ENCODE results near the gene DUT.

The DUT gene

GRCh38 chr15:48371550-48371949, 40.3 kb downstream of the DUT start:
- DNase-seq (ENCODE audit: low read depth), result no peak

- no peak for DNase-seq (ENCODE audit: low read depth)
These were observed 40.7 kb downstream of the DUT start for GRCh38 chr15:48371961-48372360.

- no peak for DNase-seq (ENCODE audit: low read depth)
These were observed 42.7 kb downstream of the DUT start for GRCh38 chr15:48373821-48374451.

- no peak for DNase-seq (ENCODE audit: low read depth)
These were observed 43.2 kb downstream of the DUT start for GRCh38 chr15:48374472-48374871.

- DNase-seq (ENCODE audit: low read depth), result no peak
These were observed 44.5 kb downstream of the DUT start for GRCh38 chr15:48375767-48376166.

- DNase-seq (ENCODE audit: low read depth), result no peak
These were observed 49.0 kb downstream of the DUT start for GRCh38 chr15:48380198-48380597.

GRCh38 chr15:48381861-48382260, 50.6 kb downstream of the DUT start:
- DNase-seq (ENCODE audit: low read depth), result no peak

- DNase-seq (ENCODE audit: low read depth), result no peak
These were observed 51.8 kb downstream of the DUT start for GRCh38 chr15:48383031-48383430.

- no peak for DNase-seq (ENCODE audit: low read depth)
These were observed 53.4 kb downstream of the DUT start for GRCh38 chr15:48384616-48385015.

- no peak for DNase-seq (ENCODE audit: low read depth)
These were observed 54.0 kb downstream of the DUT start for GRCh38 chr15:48385031-48385830.

- DNase-seq (ENCODE audit: low read depth), result no peak
These were observed 57.0 kb downstream of the DUT start for GRCh38 chr15:48388016-48388851.

- DNase-seq (ENCODE audit: low read depth), result no peak
These were observed 57.7 kb downstream of the DUT start for GRCh38 chr15:48388910-48389309.

- DNase-seq (ENCODE audit: low read depth), result no peak
These were observed 58.5 kb downstream of the DUT start for GRCh38 chr15:48389691-48390143.

GRCh38 chr15:48391950-48392349, 60.7 kb downstream of the DUT start:
- no peak for DNase-seq (ENCODE audit: low read depth)

GRCh38 chr15:48392356-48392755, 61.1 kb downstream of the DUT start:
- no peak for DNase-seq (ENCODE audit: low read depth)

Data from CMK (cell line).